Suprapubic skin (tissue), 3 donors: ENCODE data around the gene PDE6H.

Source experiments
- CTCF ChIP-seq, 2 donors: fragments of 200-600 bp in 1 of 2; fragments of 450-650 bp in 1 of 2; sonication (generic) in 1 of 2; IDR thresholded peaks; one replicate each; pipeline ENCODE4 v1.5.1; 2016 to 2019; ENCODE audit warnings: antibody characterized with exemption in 2 of 2, mild to moderate bottlenecking in 1 of 2, moderate library complexity in 1 of 2
- POLR2AphosphoS5 ChIP-seq, 3 donors: sonication (generic); formaldehyde crosslinking; IDR thresholded peaks; one replicate each; pipeline ENCODE4 v1.6.1; 2017; ENCODE audit warnings: antibody characterized with exemption in 3 of 3

- no peak for TF ChIP-seq POLR2AphosphoS5 (IDR thresholded peaks at IDR 0.05)
- TF ChIP-seq CTCF (IDR thresholded peaks at IDR 0.05): no peak
Observed at GRCh38 chr12:14946861-14947260, 26.0 kb upstream of the PDE6H start.
